HCT116 (cell line): Measurements from ENCODE around the gene KRTAP20-2. TPM values are rescaled to one million over a fixed set of nuclear protein-coding genes. Genes with fewer than 3 reads are reported as not detected.

Experiments used
- ATAC-seq: fragments of 200-7000 bp; cut with Tn5 transposase; 2 replicates; pipeline ENCODE4 v1.9.1; 2020; ENCODE audit warnings: mild to moderate bottlenecking, moderate library complexity
- BruUV-seq: library from RNA; stranded (reverse); fragments of 400-500 nt; replicated peaks from 2 replicates; lab custom pipeline; 2021; lab: Mats Ljungman, UMichigan
- CTCF ChIA-PET: fragments of 300-600 bp; sonication (Branson Sonifier 250); formaldehyde crosslinking; loops from one replicate; lab custom pipeline; 2021; ENCODE audit warnings: antibody characterized with exemption; lab: Charles Lee
- POLR2A ChIA-PET: fragments of 300-600, 350-600 bp; sonication (Branson Sonifier 250); formaldehyde crosslinking; loops from one replicate; lab custom pipeline; 2021; ENCODE audit warnings: antibody characterized with exemption; lab: Charles Lee
- RAD21 ChIA-PET, 2 experiments: fragments of 300-600 bp; sonication (Branson Sonifier 250); formaldehyde crosslinking; loops; one replicate each; lab custom pipeline; 2023; ENCODE audit warnings: low total read pairs in 2 of 2; ENCODE audit not compliant: uncharacterized antibody in 2 of 2, unreplicated experiment in 2 of 2, low non-redundant PET in 1 of 2; lab: Charles Lee
- DNase-seq: peaks from one replicate; pipeline ENCODE4 v3.0.0-alpha.2; 2010; ENCODE audit warnings: low read depth, low spot score
- H2AFZ ChIP-seq: fragments of 200-600 bp; shearing (Covaris generic), sonication (generic); 2 replicates; pipeline ENCODE4 v1.6.1; 2017; ENCODE audit warnings: low read depth, mixed run types, mixed read lengths, antibody characterized with exemption, low read length; ENCODE audit not compliant: poor library complexity, severe bottlenecking
- H3K27ac ChIP-seq: 2 replicates; pipeline ENCODE4 v1.5.1; 2012; ENCODE audit warnings: low read depth, low read length
- H3K27me3 ChIP-seq: fragments of 200-600 bp; sonication (generic); 2 replicates; pipeline ENCODE4 v1.6.1; 2016; ENCODE audit warnings: mixed run types, low read length, mixed read lengths; ENCODE audit not compliant: insufficient read depth
- H3K36me3 ChIP-seq, 2 experiments: fragments of 200-500 bp in 1 of 2; fragments of 200-600 bp in 1 of 2; sonication (Bioruptor generic) in 1 of 2; sonication (generic) in 1 of 2; 2 replicates each; pipeline versions ENCODE4 v1.5.1 to v1.6.1; 2014 to 2016; ENCODE audit warnings: low read length in 2 of 2, inconsistent platforms in 1 of 2, mixed read lengths in 1 of 2, mixed run types in 1 of 2; ENCODE audit not compliant: insufficient read depth in 2 of 2, control insufficient read depth in 1 of 2
- H3K4me1 ChIP-seq, 2 experiments: fragments of 200-600 bp in 1 of 2; sonication (generic) in 1 of 2; 2 replicates each; pipeline versions ENCODE4 v1.5.1 to v1.6.1; 2012 to 2017; ENCODE audit warnings: low read length in 2 of 2, inconsistent platforms in 1 of 2, mild to moderate bottlenecking in 1 of 2, mixed read lengths in 1 of 2, mixed run types in 1 of 2, moderate library complexity in 1 of 2; ENCODE audit not compliant: insufficient read depth in 2 of 2, control insufficient read depth in 1 of 2
- H3K4me2 ChIP-seq: fragments of 200-600 bp; sonication (generic); 2 replicates; pipeline ENCODE4 v1.6.1; 2017; ENCODE audit warnings: mixed run types, low read length, mixed read lengths
- H3K4me3 ChIP-seq, 2 experiments: fragments of 200-600 bp in 1 of 2; sonication (generic) in 1 of 2; replicated peaks in 1 of 2; 2 replicates each; pipeline ENCODE4 v1.5.1; 2011 to 2016; ENCODE audit warnings: low read length in 2 of 2, control low read depth in 1 of 2, low read depth in 1 of 2, mild to moderate bottlenecking in 1 of 2, mixed read lengths in 1 of 2, mixed run types in 1 of 2
- H3K79me2 ChIP-seq: fragments of 200-600 bp; sonication (generic); 2 replicates; pipeline ENCODE4 v1.6.1; 2017; ENCODE audit warnings: mild to moderate bottlenecking, mixed run types, low read length, moderate library complexity, mixed read lengths; ENCODE audit not compliant: insufficient read depth
- H3K9ac ChIP-seq: fragments of 200-600 bp; sonication (generic); 2 replicates; pipeline ENCODE4 v1.6.1; 2016; ENCODE audit warnings: low read length, mixed read lengths
- H3K9me2 ChIP-seq: fragments of 200-600 bp; sonication (generic), shearing (Covaris generic); 2 replicates; pipeline ENCODE4 v1.6.1; 2017; ENCODE audit warnings: mixed run types, mild to moderate bottlenecking, moderate library complexity; ENCODE audit not compliant: insufficient read depth
- H3K9me3 ChIP-seq, 2 experiments: fragments of 200-500 bp in 1 of 2; fragments of 200-600 bp in 1 of 2; sonication (Bioruptor generic) in 1 of 2; sonication (generic) in 1 of 2; 2 replicates each; pipeline ENCODE4 v1.6.1; 2014 to 2017; ENCODE audit warnings: low read length in 2 of 2, mixed read lengths in 2 of 2, inconsistent platforms in 1 of 2, low read depth in 1 of 2, mild to moderate bottlenecking in 1 of 2, mixed run types in 1 of 2, moderate library complexity in 1 of 2; ENCODE audit not compliant: control insufficient read depth in 1 of 2, insufficient read depth in 1 of 2
- H4K20me1 ChIP-seq: fragments of 200-600 bp; sonication (generic), shearing (Covaris generic); 2 replicates; pipeline ENCODE4 v1.6.1; 2017; ENCODE audit warnings: mixed run types, mild to moderate bottlenecking, moderate library complexity; ENCODE audit not compliant: insufficient read depth
- ATF3 ChIP-seq: IDR thresholded peaks from 2 replicates; pipeline ENCODE4 v1.6.1; 2012
- CEBPB ChIP-seq: IDR thresholded peaks from 2 replicates; pipeline ENCODE4 v1.6.1; 2012; ENCODE audit warnings: low read depth
- EGR1 ChIP-seq: IDR thresholded peaks from 2 replicates; pipeline ENCODE4 v1.6.1; 2012; ENCODE audit warnings: low read depth
- ELF1 ChIP-seq: IDR thresholded peaks from 2 replicates; pipeline ENCODE4 v1.6.1; 2012; ENCODE audit warnings: low read depth, borderline replicate concordance
- MAX ChIP-seq: IDR thresholded peaks from 2 replicates; pipeline ENCODE4 v1.6.1; 2012
- POLR2A ChIP-seq: IDR thresholded peaks from 2 replicates; pipeline ENCODE4 v1.7.0; 2011; ENCODE audit warnings: borderline replicate concordance; ENCODE audit not compliant: insufficient read depth, insufficient read length; ENCODE audit errors: extremely low read depth
- POLR2AphosphoS5 ChIP-seq: IDR thresholded peaks from 2 replicates; pipeline ENCODE4 v1.6.1; 2011; ENCODE audit warnings: mild to moderate bottlenecking, low read depth, low read length, moderate library complexity
- REST ChIP-seq: IDR thresholded peaks from 2 replicates; pipeline ENCODE4 v1.6.1; 2012; ENCODE audit warnings: low read depth
- SIN3A ChIP-seq: IDR thresholded peaks from 2 replicates; pipeline ENCODE4 v1.6.1; 2012; ENCODE audit warnings: low read depth
- SRF ChIP-seq: IDR thresholded peaks from 2 replicates; pipeline ENCODE4 v1.6.1; 2012; ENCODE audit warnings: low read depth
- TCF7L2 ChIP-seq: IDR thresholded peaks from 2 replicates; pipeline ENCODE4 v1.7.0; 2011; ENCODE audit warnings: borderline replicate concordance, inconsistent platforms; ENCODE audit not compliant: insufficient read depth, insufficient read length; ENCODE audit errors: extremely low read depth
- YY1 ChIP-seq: IDR thresholded peaks from 2 replicates; pipeline ENCODE4 v1.6.1; 2011; ENCODE audit warnings: low read length, low read depth, moderate library complexity, mild to moderate bottlenecking; ENCODE audit not compliant: insufficient replicate concordance; ENCODE audit errors: extremely low read depth
- ZNF274 ChIP-seq: fragments of 200-500 bp; sonication (Bioruptor generic); IDR thresholded peaks from 2 replicates; pipeline ENCODE4 v1.6.1; 2014; ENCODE audit warnings: mild to moderate bottlenecking, low read depth, low read length, inconsistent platforms
- intact Hi-C: fragments of 100-400 bp; cut with micrococcal nuclease; formaldehyde crosslinking; loops from 2 replicates; pipeline ENCODE4 v1.10.0; 2022
- total RNA-seq: library from RNA; stranded (reverse); gene quantifications from one replicate; pipeline ENCODE4 v1.2.1, GENCODE V29; 2021; ENCODE audit not compliant: unreplicated experiment
- TF ChIP-seq, protein P1 (sequence below), 3 experiments: fragments of 200-600 bp in 1 of 3; sonication (generic) in 1 of 3; IDR thresholded peaks in 2 of 3; conservative IDR thresholded peaks in 1 of 3; 2 replicates each; pipeline ENCODE4 v1.5.1; 2012 to 2017; ENCODE audit warnings: low read depth in 2 of 3, low read length in 2 of 3, antibody characterized with exemption in 1 of 3, borderline replicate concordance in 1 of 3, control low read depth in 1 of 3, mild to moderate bottlenecking in 1 of 3, mixed read lengths in 1 of 3, mixed run types in 1 of 3, moderate library complexity in 1 of 3; ENCODE audit not compliant: insufficient read depth in 1 of 3

Gene KRTAP20-2
- total RNA-seq, 1 experiment from 2014 or later, result not detected

DNA sequence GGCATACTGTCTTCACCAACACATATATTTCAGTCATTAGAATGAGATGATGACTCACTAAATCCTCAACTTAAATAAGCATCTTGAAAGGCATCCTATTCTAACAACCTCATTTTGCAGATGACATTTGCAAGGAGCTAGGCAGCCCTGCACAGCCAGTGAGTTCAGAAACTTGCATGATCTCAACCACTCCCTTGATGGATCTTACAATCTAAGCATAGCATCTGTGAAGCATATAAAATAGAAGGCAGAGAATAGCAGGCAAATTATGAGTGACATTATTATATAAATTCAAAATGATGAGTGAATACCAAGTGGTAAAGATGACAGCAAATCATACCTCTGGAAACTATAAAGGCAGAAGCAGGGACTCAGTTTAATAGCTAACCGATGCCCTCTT lies 39.3 kb downstream of the KRTAP20-2 start:
- TF ChIP-seq, protein P1, sequence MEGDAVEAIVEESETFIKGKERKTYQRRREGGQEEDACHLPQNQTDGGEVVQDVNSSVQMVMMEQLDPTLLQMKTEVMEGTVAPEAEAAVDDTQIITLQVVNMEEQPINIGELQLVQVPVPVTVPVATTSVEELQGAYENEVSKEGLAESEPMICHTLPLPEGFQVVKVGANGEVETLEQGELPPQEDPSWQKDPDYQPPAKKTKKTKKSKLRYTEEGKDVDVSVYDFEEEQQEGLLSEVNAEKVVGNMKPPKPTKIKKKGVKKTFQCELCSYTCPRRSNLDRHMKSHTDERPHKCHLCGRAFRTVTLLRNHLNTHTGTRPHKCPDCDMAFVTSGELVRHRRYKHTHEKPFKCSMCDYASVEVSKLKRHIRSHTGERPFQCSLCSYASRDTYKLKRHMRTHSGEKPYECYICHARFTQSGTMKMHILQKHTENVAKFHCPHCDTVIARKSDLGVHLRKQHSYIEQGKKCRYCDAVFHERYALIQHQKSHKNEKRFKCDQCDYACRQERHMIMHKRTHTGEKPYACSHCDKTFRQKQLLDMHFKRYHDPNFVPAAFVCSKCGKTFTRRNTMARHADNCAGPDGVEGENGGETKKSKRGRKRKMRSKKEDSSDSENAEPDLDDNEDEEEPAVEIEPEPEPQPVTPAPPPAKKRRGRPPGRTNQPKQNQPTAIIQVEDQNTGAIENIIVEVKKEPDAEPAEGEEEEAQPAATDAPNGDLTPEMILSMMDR (IDR thresholded peaks at IDR 0.05 in 2 of 3, conservative IDR thresholded peaks at IDR 0.05 in 1 of 3; ENCODE audit: borderline replicate concordance in 1 of 3, insufficient read depth in 1 of 3, low read depth in 2 of 3, low read length in 2 of 3), result no peak
- TF ChIP-seq ATF3, result no peak
- no peaks in the 10 kb centered on the region for H3K9me2 ChIP-seq
- peaks cover 9 to 22% of the 10 kb centered on the region in 2 experiments; a peak in 2 of 4 replicates for H3K9me3 ChIP-seq
- no peaks in the 10 kb centered on the region for H3K79me2 ChIP-seq
- intact Hi-C loops, result no loop called here
- H3K36me3 ChIP-seq, result no peaks in the 10 kb centered on the region
- no peaks in the 10 kb centered on the region for H4K20me1 ChIP-seq
- CTCF ChIA-PET, result no interaction called here
- RAD21 ChIA-PET, result no interaction called here
- H3K4me1 ChIP-seq, result no peaks in the 10 kb centered on the region
- no peak overlapping the region for H3K27ac ChIP-seq
- no peak overlapping the region for H3K4me2 ChIP-seq
- POLR2A ChIA-PET, result no interaction called here
- DNase-seq (no peak), ATAC-seq (no peak)
- H3K9ac ChIP-seq, result no peak overlapping the region
- H3K4me3 ChIP-seq, result no peak overlapping the region
- H2AFZ ChIP-seq, result no peak overlapping the region
- H3K27me3 ChIP-seq, result no peaks in the 10 kb centered on the region
- no TSS peak for BruUV-seq

DNA sequence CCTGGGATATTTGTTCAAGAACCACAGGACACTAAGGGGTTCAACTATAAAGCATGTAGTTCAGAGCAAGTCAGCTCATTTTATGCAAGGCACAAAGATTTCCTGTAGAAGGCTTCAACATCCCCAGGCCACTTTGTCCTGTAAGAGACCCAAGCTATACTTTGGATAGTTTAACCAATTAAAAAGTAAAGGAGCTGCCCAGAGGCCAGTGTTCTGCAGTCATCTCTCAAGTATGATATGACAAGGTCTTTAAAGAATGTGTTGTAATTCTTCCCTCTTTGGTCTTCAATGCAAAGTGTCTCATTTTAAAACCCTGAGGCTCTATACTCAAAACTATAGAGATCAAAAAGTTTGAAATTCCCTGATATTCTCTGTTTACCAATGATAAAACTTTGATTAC lies 41.7 kb downstream of the KRTAP20-2 start:
- RAD21 ChIA-PET, result no interaction called here
- CTCF ChIA-PET, result no interaction called here
- no peak overlapping the region for H3K4me3 ChIP-seq

More for the DNA sequence above, 41.7 kb downstream of the KRTAP20-2 start:
- Histone ChIP-seq H3K9ac (no peak overlapping the region), H3K27ac (no peak overlapping the region), H2AFZ (no peak overlapping the region), H3K4me2 (no peak overlapping the region), H3K9me2 (no peaks in the 10 kb centered on the region), H3K36me3 (no peaks in the 10 kb centered on the region), H3K9me3 (peaks cover 12 to 13% of the 10 kb centered on the region in 2 experiments; a peak in 2 of 4 replicates), H3K27me3 (no peaks in the 10 kb centered on the region), H4K20me1 (no peaks in the 10 kb centered on the region), H3K4me1 (no peaks in the 10 kb centered on the region), H3K79me2 (no peaks in the 10 kb centered on the region)
- DNase-seq, result no peak
- POLR2A ChIA-PET, result no interaction called here
- BruUV-seq, result no TSS peak
- intact Hi-C loops, result no loop called here
- no peak for ATAC-seq
- TF ChIP-seq ELF1 (no peak), ATF3 (no peak), EGR1 (no peak), CEBPB (no peak), YY1 (no peak), TCF7L2 (no peak), SIN3A (no peak), POLR2A (no peak), ZNF274 (no peak), REST (no peak), MAX (no peak), SRF (no peak), POLR2AphosphoS5 (no peak)
